ENCODE data around the gene TEKT5. TPM values are rescaled to one million over a fixed set of nuclear protein-coding genes. Genes with fewer than 3 reads are reported as not detected.

TEKT5 gene
- total and polyA plus RNA-seq, 8 donors, result 0.28 to 22.8 (median 1.0) TPM; not detected in 2

GRCh38 chr16:10618710-10619209 lies 76.0 kb downstream of the TEKT5 start:
- H3K4me3 ChIP-seq, result peak overlapping the region in 1 of 4 donors; percentile 28
- peaks cover 0 to 35% (median 0%) of the 10 kb centered on the region in 3 donors for H3K27me3 ChIP-seq
- H3K27ac ChIP-seq, result peak overlapping the region in 2 of 5 donors; percentile 4 to 72
- no peaks in the 10 kb centered on the region for H3K9me3 ChIP-seq
- intact Hi-C loops (cut with DNase I; ENCODE audit: low total_unique reads), result no loop called here
- no peak for DNase-seq
- peaks cover 23 to 41% (median 26%) of the 10 kb centered on the region in 4 donors for H3K4me1 ChIP-seq
- TF ChIP-seq POLR2A (IDR thresholded peaks at IDR 0.05), result no peak
- TF ChIP-seq CTCF (IDR thresholded peaks at IDR 0.05), result no peak
- no peak for TF ChIP-seq EP300 (IDR thresholded peaks at IDR 0.05)
- TF ChIP-seq POLR2AphosphoS5 (IDR thresholded peaks at IDR 0.05), result no peak
- H3K36me3 ChIP-seq, result no peaks in the 10 kb centered on the region
- 66 to 77% (median 68%) methylated on average over 10 to 13 of the region's 13 CpGs for WGBS, 5 donors

- TF ChIP-seq POLR2A (IDR thresholded peaks at IDR 0.05), result no peak
- TF ChIP-seq POLR2AphosphoS5 (IDR thresholded peaks at IDR 0.05), result no peak
- TF ChIP-seq CTCF (IDR thresholded peaks at IDR 0.05), result no peak
- no peak for TF ChIP-seq EP300 (IDR thresholded peaks at IDR 0.05)
- DNase-seq, result no peak
- Histone ChIP-seq H3K9me3 (no peaks in the 10 kb centered on the region), H3K36me3 (no peaks in the 10 kb centered on the region), H3K4me3 (no peak overlapping the region), H3K27me3 (peaks cover 0 to 35% (median 0%) of the 10 kb centered on the region in 3 donors), H3K4me1 (peaks cover 23 to 43% (median 26%) of the 10 kb centered on the region in 4 donors), H3K27ac (peak overlapping the region in 2 of 5 donors; percentile 29 to 72)
- 64 to 70% (median 66%) methylated on average over 12 of the region's 12 CpGs for WGBS, 5 donors
- intact Hi-C loops (cut with DNase I; ENCODE audit: low total_unique reads), result no loop called here
These were observed 76.9 kb downstream of the TEKT5 start for GRCh38 chr16:10617662-10618420.

- Histone ChIP-seq H3K9me3 (no peaks in the 10 kb centered on the region), H3K27me3 (peaks cover 0 to 35% (median 0%) of the 10 kb centered on the region in 3 donors), H3K36me3 (no peaks in the 10 kb centered on the region), H3K4me3 (no peak overlapping the region), H3K4me1 (peaks cover 23 to 42% (median 26%) of the 10 kb centered on the region in 4 donors), H3K27ac (peak overlapping the region in 3 of 5 donors; percentile 8 to 72 (median 29))
- DNase-seq, result peak; percentile 73 to 84
- no peak for TF ChIP-seq POLR2A (IDR thresholded peaks at IDR 0.05)
- no peak for TF ChIP-seq EP300 (IDR thresholded peaks at IDR 0.05)
- no peak for TF ChIP-seq POLR2AphosphoS5 (IDR thresholded peaks at IDR 0.05)
- no peak for TF ChIP-seq CTCF (IDR thresholded peaks at IDR 0.05)
- intact Hi-C loops (cut with DNase I; ENCODE audit: low total_unique reads), result no loop called here
- WGBS, 5 donors, result 24 to 41% (median 32%) methylated on average over 9 to 14 of the region's 14 CpGs
These were observed 77.7 kb downstream of the TEKT5 start for GRCh38 chr16:10616756-10617640.

GRCh38 chr16:10616419-10616755 lies 78.3 kb downstream of the TEKT5 start:
- H3K27ac ChIP-seq, result peak overlapping the region in 2 of 5 donors; percentile 8 to 72
- TF ChIP-seq POLR2A (IDR thresholded peaks at IDR 0.05) (no peak), POLR2AphosphoS5 (IDR thresholded peaks at IDR 0.05) (no peak), CTCF (IDR thresholded peaks at IDR 0.05) (no peak), EP300 (IDR thresholded peaks at IDR 0.05) (no peak)
- H3K4me3 ChIP-seq, result no peak overlapping the region
- DNase-seq, result no peak
- no peaks in the 10 kb centered on the region for H3K36me3 ChIP-seq
- peaks cover 23 to 42% (median 26%) of the 10 kb centered on the region in 4 donors for H3K4me1 ChIP-seq
- no peaks in the 10 kb centered on the region for H3K9me3 ChIP-seq
- intact Hi-C loops (cut with DNase I; ENCODE audit: low total_unique reads), result no loop called here
- H3K27me3 ChIP-seq, result peaks cover 0 to 35% (median 0%) of the 10 kb centered on the region in 3 donors
- 52 to 72% (median 65%) methylated on average over 6 of the region's 6 CpGs for WGBS, 5 donors

Data from stomach (tissue), 9 donors.